ENCODE measurements around the gene MTA1.

The MTA1 gene

GRCh38 chr14:105419195-105420091 is at the start of gene MTA1:
MTA1 (plus strand) TSS chr14:105419827; CDS start chr14:105420036, 209 bp downstream.
- TF ChIP-seq CTCF (IDR thresholded peaks at IDR 0.05; ENCODE audit: control insufficient read depth, insufficient read depth, low read depth, low read length, missing control alignments), result no peak
- H3K4me3 ChIP-seq (ENCODE audit: control insufficient read depth, low read depth, low read length), result peak within 1 kb of the TSS; percentile 82
- DNase-seq (ENCODE audit: low read depth), result no peak

- TF ChIP-seq CTCF (IDR thresholded peaks at IDR 0.05; ENCODE audit: control insufficient read depth, insufficient read depth, low read depth, low read length, missing control alignments), result no peak
- DNase-seq (ENCODE audit: low read depth), result no peak
Measured at GRCh38 chr14:105374389-105374788, 45.2 kb upstream of the MTA1 start.

DNA sequence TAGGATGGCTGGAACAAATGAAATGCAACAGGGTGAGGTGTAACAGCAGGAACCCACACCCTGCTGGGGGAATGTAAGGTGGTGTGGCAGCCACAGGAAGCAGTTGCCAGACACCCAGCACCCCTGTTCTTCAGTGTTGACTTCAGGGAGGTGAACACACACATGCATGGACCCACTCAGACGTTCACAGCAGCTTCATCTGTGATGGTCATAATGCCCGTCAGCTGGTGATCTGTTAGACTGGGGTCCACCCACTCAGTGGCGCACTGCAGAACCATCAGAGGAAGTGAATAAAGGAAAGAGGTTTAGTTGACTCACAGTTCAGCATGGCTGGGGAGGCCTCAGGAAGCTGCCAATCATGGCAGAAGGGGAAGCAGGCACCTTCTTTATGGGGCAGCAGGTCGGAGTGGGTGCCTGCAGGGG is 44.0 kb upstream of the MTA1 start:
- H3K4me3 ChIP-seq (ENCODE audit: control insufficient read depth, low read depth, low read length), result no peak overlapping the region
- DNase-seq (ENCODE audit: low read depth), result no peak
- TF ChIP-seq CTCF (IDR thresholded peaks at IDR 0.05; ENCODE audit: control insufficient read depth, insufficient read depth, low read depth, low read length, missing control alignments), result no peak

More at GRCh38 chr14:105374389-105374788, 45.2 kb upstream of the MTA1 start:
- no peak overlapping the region for H3K4me3 ChIP-seq (ENCODE audit: control insufficient read depth, low read depth, low read length)

DNA sequence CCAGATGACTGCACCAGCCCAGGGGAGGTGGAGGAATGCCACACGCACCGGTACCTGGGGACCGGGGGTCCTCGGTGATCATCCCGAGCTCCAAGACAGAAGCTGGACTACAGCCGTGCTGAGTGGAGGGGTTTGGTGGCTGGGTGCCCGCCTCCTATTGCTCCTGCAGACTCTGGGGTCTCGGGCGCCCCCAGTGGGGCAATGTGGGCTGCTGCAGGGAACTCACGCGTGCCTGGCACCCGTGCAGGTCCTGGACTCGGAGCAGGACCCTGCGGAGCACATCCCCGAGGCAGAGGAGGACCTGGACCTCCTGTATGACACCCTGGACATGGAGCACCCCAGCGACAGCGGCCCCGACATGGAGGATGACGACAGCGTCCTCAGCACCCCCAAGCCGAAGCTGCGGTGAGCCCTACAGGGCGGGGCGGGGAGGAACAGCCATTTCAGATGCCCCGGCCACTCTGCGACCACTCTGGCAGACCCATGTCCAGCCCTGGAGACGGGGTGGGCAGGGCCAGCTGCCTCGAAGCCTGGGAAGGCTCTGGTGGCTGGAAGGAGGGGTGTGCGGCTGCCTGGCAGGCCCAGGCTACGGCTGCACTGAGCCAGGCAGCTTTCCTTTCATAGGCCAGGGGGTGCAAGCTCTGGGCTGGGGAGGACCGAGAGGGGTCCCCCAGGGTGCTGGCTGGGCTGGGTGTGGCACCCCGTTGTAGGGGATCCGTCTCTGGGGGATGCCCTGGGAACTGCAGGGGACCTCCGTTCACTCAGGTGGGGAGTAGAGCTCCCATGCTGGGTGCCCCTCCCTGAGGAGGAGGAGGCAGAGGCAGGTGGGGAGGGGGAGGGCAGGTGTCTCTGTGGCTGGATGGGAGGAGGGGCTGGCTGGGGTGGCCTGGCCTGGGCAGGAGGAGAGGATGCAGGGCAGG is 42.8 kb upstream of the MTA1 start:
- no peak for DNase-seq (ENCODE audit: low read depth)
- TF ChIP-seq CTCF (IDR thresholded peaks at IDR 0.05; ENCODE audit: control insufficient read depth, insufficient read depth, low read depth, low read length, missing control alignments), result no peak
- no peak overlapping the region for H3K4me3 ChIP-seq (ENCODE audit: control insufficient read depth, low read depth, low read length)

DNA sequence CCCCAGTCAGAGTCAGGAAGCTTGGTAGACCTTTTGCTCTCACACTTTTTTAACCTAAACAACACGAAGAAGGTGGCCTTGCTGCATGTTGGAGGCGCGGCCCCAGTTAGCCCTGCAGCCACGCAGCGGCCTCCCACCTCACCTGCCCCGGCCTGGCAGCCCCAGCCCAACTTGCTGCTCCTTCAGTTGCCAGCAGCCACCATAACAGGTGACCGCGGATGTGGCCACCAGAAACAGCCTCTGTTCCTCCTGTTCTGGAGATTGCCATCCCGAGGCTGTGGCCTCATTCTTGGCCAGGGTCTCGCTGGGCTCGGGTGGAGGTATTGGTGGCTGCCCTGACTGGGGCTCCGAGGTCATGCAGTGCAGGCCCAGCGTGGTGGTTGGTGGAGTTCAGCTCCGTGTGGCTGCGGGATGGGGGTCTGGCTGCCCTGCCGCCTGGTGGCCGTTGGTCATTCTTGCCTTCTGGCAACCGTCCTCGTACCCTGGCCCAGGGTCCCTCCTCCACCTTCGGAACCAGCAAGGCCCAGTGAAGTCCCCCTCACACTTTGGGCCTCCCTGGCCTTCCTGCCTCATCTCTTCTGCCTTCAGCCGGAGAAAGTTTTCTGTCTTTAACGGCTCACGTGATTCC is 42.0 kb upstream of the MTA1 start:
- no peak for DNase-seq (ENCODE audit: low read depth)
- no peak for TF ChIP-seq CTCF (IDR thresholded peaks at IDR 0.05; ENCODE audit: control insufficient read depth, insufficient read depth, low read depth, low read length, missing control alignments)
- H3K4me3 ChIP-seq (ENCODE audit: control insufficient read depth, low read depth, low read length), result no peak overlapping the region

DNA sequence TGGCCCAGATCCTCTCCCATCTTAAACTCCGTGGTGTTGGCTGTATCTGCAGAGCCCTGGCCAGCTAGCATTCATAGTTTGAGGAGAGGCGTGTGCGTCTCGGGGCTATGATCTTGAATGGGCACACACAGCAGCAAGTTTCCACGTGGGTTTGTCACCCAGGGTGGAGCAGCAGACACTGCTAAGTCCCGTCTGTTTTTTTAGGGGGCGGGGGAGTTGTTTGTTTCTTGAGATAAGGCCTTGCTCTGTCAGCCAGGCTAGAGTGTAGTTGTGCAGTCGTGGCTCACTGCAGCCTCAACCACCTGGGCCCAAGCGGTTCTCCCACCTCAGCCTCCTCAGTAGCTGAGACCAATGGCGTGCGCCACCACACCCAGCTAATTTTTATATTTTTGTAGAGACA is 41.4 kb upstream of the MTA1 start:
- DNase-seq (ENCODE audit: low read depth), result no peak
- no peak overlapping the region for H3K4me3 ChIP-seq (ENCODE audit: control insufficient read depth, low read depth, low read length)
- no peak for TF ChIP-seq CTCF (IDR thresholded peaks at IDR 0.05; ENCODE audit: control insufficient read depth, insufficient read depth, low read depth, low read length, missing control alignments)
